Activated T-helper 1 cell treated with Interleukin-2 at 50 U/mL for 16 hours (primary cell): ENCODE results near the gene RGS19.

Source experiments
- DNase-seq: peaks from one replicate; pipeline ENCODE4 v3.0.0-alpha.2; 2020; ENCODE audit warnings: low read depth

RGS19 gene

GRCh38 chr20:64035933-64036345 is 43.4 kb downstream of the RGS19 start, which contains the start of gene C20orf204:
C20orf204 (plus strand) TSS chr20:64036182; CDS start chr20:64036324, 142 bp downstream.
- DNase-seq, result no peak

- no peak for DNase-seq
Measured at GRCh38 chr20:64035066-64035932, 44.0 kb downstream of the RGS19 start.

- DNase-seq, result no peak
Measured at GRCh38 chr20:64033981-64034493, 45.3 kb downstream of the RGS19 start.

GRCh38 chr20:64032706-64033624 is 46.4 kb downstream of the RGS19 start:
- DNase-seq, result no peak

GRCh38 chr20:64031822-64032314 is 47.5 kb downstream of the RGS19 start:
- no peak for DNase-seq

- DNase-seq, result no peak
Measured at GRCh38 chr20:64030371-64031134, 48.8 kb downstream of the RGS19 start.

GRCh38 chr20:64029293-64030117 is 49.8 kb downstream of the RGS19 start:
- no peak for DNase-seq

- no peak for DNase-seq
Measured at GRCh38 chr20:64027981-64028685, 51.2 kb downstream of the RGS19 start.

GRCh38 chr20:64025826-64026412 is 53.4 kb downstream of the RGS19 start:
- no peak for DNase-seq

GRCh38 chr20:64025101-64025825 is 54.1 kb downstream of the RGS19 start:
- no peak for DNase-seq

GRCh38 chr20:64024141-64024990 is 55.0 kb downstream of the RGS19 start:
- DNase-seq, result no peak

GRCh38 chr20:64023361-64024140 is 55.8 kb downstream of the RGS19 start:
- DNase-seq, result no peak
